ENCODE measurements around the gene NAB1.

The NAB1 gene

GRCh38 chr2:190677255-190677654 lies 28.4 kb downstream of the NAB1 start:
- no peak for TF ChIP-seq CTCF (IDR thresholded peaks at IDR 0.05; ENCODE audit: insufficient read depth, low read depth, low read length, missing control alignments)
- no peak overlapping the region for H3K4me3 ChIP-seq (ENCODE audit: low read depth, low read length)
- no peak for DNase-seq (ENCODE audit: low read depth)

- DNase-seq (ENCODE audit: low read depth), result peak; percentile 91
- TF ChIP-seq CTCF (IDR thresholded peaks at IDR 0.05; ENCODE audit: insufficient read depth, low read depth, low read length, missing control alignments), result no peak
- H3K4me3 ChIP-seq (ENCODE audit: low read depth, low read length), result peak overlapping the region; percentile 55
These were observed 29.7 kb downstream of the NAB1 start for GRCh38 chr2:190678444-190679162.

GRCh38 chr2:190679391-190679790 lies 30.5 kb downstream of the NAB1 start:
- TF ChIP-seq CTCF (IDR thresholded peaks at IDR 0.05; ENCODE audit: insufficient read depth, low read depth, low read length, missing control alignments), result no peak
- H3K4me3 ChIP-seq (ENCODE audit: low read depth, low read length), result peak overlapping the region; percentile 55
- DNase-seq (ENCODE audit: low read depth), result no peak

- H3K4me3 ChIP-seq (ENCODE audit: low read depth, low read length), result peak overlapping the region; percentile 55
- peak; percentile 84 for TF ChIP-seq CTCF (IDR thresholded peaks at IDR 0.05; ENCODE audit: insufficient read depth, low read depth, low read length, missing control alignments)
- DNase-seq (ENCODE audit: low read depth), result peak; percentile 86
These were observed 31.1 kb downstream of the NAB1 start for GRCh38 chr2:190679813-190680591.

GRCh38 chr2:190682168-190682567 lies 33.3 kb downstream of the NAB1 start:
- no peak for DNase-seq (ENCODE audit: low read depth)
- no peak overlapping the region for H3K4me3 ChIP-seq (ENCODE audit: low read depth, low read length)
- TF ChIP-seq CTCF (IDR thresholded peaks at IDR 0.05; ENCODE audit: insufficient read depth, low read depth, low read length, missing control alignments), result no peak

GRCh38 chr2:190683802-190684201 lies 34.9 kb downstream of the NAB1 start:
- H3K4me3 ChIP-seq (ENCODE audit: low read depth, low read length), result no peak overlapping the region
- TF ChIP-seq CTCF (IDR thresholded peaks at IDR 0.05; ENCODE audit: insufficient read depth, low read depth, low read length, missing control alignments), result no peak
- no peak for DNase-seq (ENCODE audit: low read depth)

All from GM12865 (cell line).